ENCODE results near the gene ROR2.
A peak's percentile ranks its signal among the peaks of the same experiment; 100 is the strongest.

The ROR2 gene

GRCh38 chr9:91771864-91772263 is 178.2 kb downstream of the ROR2 start:
- no peak for DNase-seq (ENCODE audit: low spot score)

- DNase-seq (ENCODE audit: low spot score), result peak; percentile 81
Measured at GRCh38 chr9:91771027-91771426, 179.0 kb downstream of the ROR2 start.

- no peak for DNase-seq (ENCODE audit: low spot score)
Measured at GRCh38 chr9:91770229-91770628, 179.8 kb downstream of the ROR2 start.

- no peak for DNase-seq (ENCODE audit: low spot score)
Measured at GRCh38 chr9:91768977-91769916, 180.8 kb downstream of the ROR2 start.

- no peak for DNase-seq (ENCODE audit: low spot score)
Measured at GRCh38 chr9:91768507-91768906, 181.5 kb downstream of the ROR2 start.

GRCh38 chr9:91766315-91767069 is 183.5 kb downstream of the ROR2 start:
- DNase-seq (ENCODE audit: low spot score), result no peak

GRCh38 chr9:91765296-91765695 is 184.7 kb downstream of the ROR2 start:
- no peak for DNase-seq (ENCODE audit: low spot score)

- no peak for DNase-seq (ENCODE audit: low spot score)
Measured at GRCh38 chr9:91764661-91765060, 185.4 kb downstream of the ROR2 start.

GRCh38 chr9:91761362-91761761 is 188.7 kb downstream of the ROR2 start:
- no peak for DNase-seq (ENCODE audit: low spot score)

- DNase-seq (ENCODE audit: low spot score), result no peak
Measured at GRCh38 chr9:91760906-91761305, 189.1 kb downstream of the ROR2 start.

GRCh38 chr9:91758491-91758981 is 191.5 kb downstream of the ROR2 start:
- peak; percentile 50 for DNase-seq (ENCODE audit: low spot score)

GRCh38 chr9:91757782-91758181 is 192.2 kb downstream of the ROR2 start:
- no peak for DNase-seq (ENCODE audit: low spot score)

GRCh38 chr9:91756510-91756780 is 193.6 kb downstream of the ROR2 start:
- DNase-seq (ENCODE audit: low spot score), result no peak

- DNase-seq (ENCODE audit: low spot score), result no peak
Measured at GRCh38 chr9:91755761-91756509, 194.1 kb downstream of the ROR2 start.

GRCh38 chr9:91753711-91754110 is 196.3 kb downstream of the ROR2 start:
- no peak for DNase-seq (ENCODE audit: low spot score)

GRCh38 chr9:91751922-91752321 is 198.1 kb downstream of the ROR2 start:
- no peak for DNase-seq (ENCODE audit: low spot score)

GRCh38 chr9:91750343-91750742 is 199.7 kb downstream of the ROR2 start:
- no peak for DNase-seq (ENCODE audit: low spot score)

GRCh38 chr9:91746904-91747303 is 203.1 kb downstream of the ROR2 start:
- DNase-seq (ENCODE audit: low spot score), result no peak

- DNase-seq (ENCODE audit: low spot score), result no peak
Measured at GRCh38 chr9:91746357-91746756, 203.7 kb downstream of the ROR2 start.

GRCh38 chr9:91744114-91744513 is 205.9 kb downstream of the ROR2 start:
- no peak for DNase-seq (ENCODE audit: low spot score)

GRCh38 chr9:91741522-91741921 is 208.5 kb downstream of the ROR2 start:
- DNase-seq (ENCODE audit: low spot score), result no peak

- no peak for DNase-seq (ENCODE audit: low spot score)
Measured at GRCh38 chr9:91740701-91741100, 209.3 kb downstream of the ROR2 start.

Measured in hepatic stellate cell (primary cell).